HG02943 (cell line): Measurements from ENCODE around the gene WFDC2.
"Not testable (repeated sequence)": the region's sequence is repeated elsewhere in the genome, so short reads cannot be mapped to it uniquely, and the experiment has no call there.

Experiments
- ATAC-seq: cut with Tn5 transposase; IDR thresholded peaks from one replicate; pipeline ENCODE4 v1.9.1; 2021; ENCODE audit warnings: mild to moderate bottlenecking, low read depth, moderate library complexity; ENCODE audit not compliant: unreplicated experiment

WFDC2 gene

GRCh38 chr20:45450097-45450818 lies 19.3 kb upstream of the WFDC2 start:
- no peak for ATAC-seq

GRCh38 chr20:45452238-45452637 lies 17.3 kb upstream of the WFDC2 start:
- ATAC-seq, result no peak

GRCh38 chr20:45452772-45453691 lies 16.5 kb upstream of the WFDC2 start:
- no peak for ATAC-seq

- ATAC-seq, result no peak
These were observed 12.9 kb upstream of the WFDC2 start for GRCh38 chr20:45456632-45457031.

GRCh38 chr20:45459606-45460005 lies 9.9 kb upstream of the WFDC2 start:
- ATAC-seq, result no peak

- no peak for ATAC-seq
These were observed 8.3 kb upstream of the WFDC2 start for GRCh38 chr20:45461225-45461624.

- ATAC-seq, result no peak
These were observed 6.6 kb upstream of the WFDC2 start for GRCh38 chr20:45462711-45463509.

GRCh38 chr20:45463709-45464108 lies 5.8 kb upstream of the WFDC2 start:
- ATAC-seq, result no peak

- ATAC-seq, result no peak
These were observed 3.9 kb upstream of the WFDC2 start for GRCh38 chr20:45465491-45466266.

GRCh38 chr20:45467172-45467571 lies 2.4 kb upstream of the WFDC2 start:
- ATAC-seq, result no peak

GRCh38 chr20:45467861-45468260 lies 1.7 kb upstream of the WFDC2 start:
- no peak for ATAC-seq

- ATAC-seq, result peak; percentile 67
These were observed 844 bp downstream of the WFDC2 start for GRCh38 chr20:45470262-45470931.

- peak; percentile 16 for ATAC-seq
These were observed 1.4 kb downstream of the WFDC2 start for GRCh38 chr20:45470937-45471336.

GRCh38 chr20:45472286-45472685 lies 2.7 kb downstream of the WFDC2 start:
- ATAC-seq, result not testable (repeated sequence)

GRCh38 chr20:45477530-45478148 lies 8.1 kb downstream of the WFDC2 start:
- ATAC-seq, result not testable (repeated sequence)

GRCh38 chr20:45479822-45480221 lies 10.3 kb downstream of the WFDC2 start:
- ATAC-seq, result no peak

GRCh38 chr20:45484676-45485075 lies 15.1 kb downstream of the WFDC2 start:
- no peak for ATAC-seq

- no peak for ATAC-seq
These were observed 15.8 kb downstream of the WFDC2 start for GRCh38 chr20:45485388-45485787.

- no peak for ATAC-seq
These were observed 17.7 kb downstream of the WFDC2 start for GRCh38 chr20:45487231-45487635.
